HG02938 (cell line): ENCODE data around the gene CYP24A1.
"Not testable (repeated sequence)": the region's sequence is repeated elsewhere in the genome, so short reads cannot be mapped to it uniquely, and the experiment has no call there.

Experiments
- ATAC-seq: cut with Tn5 transposase; IDR thresholded peaks from one replicate; pipeline ENCODE4 v1.9.1; 2021; ENCODE audit warnings: mild to moderate bottlenecking, moderate library complexity; ENCODE audit not compliant: unreplicated experiment

Gene CYP24A1

GRCh38 chr20:54137115-54137514, 36.7 kb downstream of the CYP24A1 start:
- no peak for ATAC-seq

- ATAC-seq: no peak
Measured at GRCh38 chr20:54134445-54135220, 39.2 kb downstream of the CYP24A1 start.

DNA sequence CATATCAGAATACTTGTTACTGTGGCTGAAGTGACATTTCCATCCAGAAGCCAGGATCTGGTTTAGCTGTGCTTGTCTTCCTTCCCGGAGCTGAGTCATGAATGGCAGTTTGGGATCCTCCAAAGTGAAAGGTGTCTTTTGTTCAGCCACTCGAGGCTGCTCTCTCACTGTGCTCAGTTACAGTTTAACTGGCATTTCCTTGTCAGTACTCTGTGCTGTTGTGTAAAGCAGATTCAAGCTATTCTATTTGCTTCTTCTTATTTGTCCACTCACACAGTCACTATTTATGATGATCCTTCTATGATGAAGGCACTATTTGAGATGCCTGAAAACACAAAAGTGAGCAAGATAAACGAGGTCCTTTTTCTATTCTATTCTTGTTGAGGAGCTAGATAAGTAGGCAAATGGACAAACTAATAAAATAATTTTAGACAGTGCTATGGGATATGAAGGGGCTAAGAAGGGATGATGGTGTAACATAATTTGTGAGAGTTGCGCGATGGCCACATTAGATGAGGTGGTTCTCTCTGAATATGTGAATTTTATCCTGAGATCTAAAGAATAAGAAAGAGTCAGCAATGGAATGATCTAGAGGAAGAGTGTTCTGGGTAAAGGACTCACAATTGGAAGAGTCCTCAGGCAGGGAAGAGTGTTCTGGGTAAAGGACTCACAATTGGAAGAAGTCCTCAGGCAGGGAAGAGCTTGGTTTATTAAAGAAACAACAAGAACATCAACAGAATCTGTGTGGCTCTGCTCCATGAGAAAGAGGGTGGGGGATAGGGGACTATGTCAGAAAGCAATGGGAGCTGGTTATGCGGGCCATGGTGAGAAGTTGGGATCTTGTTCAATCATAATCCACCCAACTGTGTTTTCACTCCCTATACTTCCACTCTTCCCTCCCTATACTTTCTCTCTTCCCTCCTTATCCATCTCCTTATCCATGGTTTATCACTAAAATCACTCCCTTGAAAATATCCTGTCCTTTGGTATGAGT, 40.1 kb downstream of the CYP24A1 start:
- no peak for ATAC-seq

DNA sequence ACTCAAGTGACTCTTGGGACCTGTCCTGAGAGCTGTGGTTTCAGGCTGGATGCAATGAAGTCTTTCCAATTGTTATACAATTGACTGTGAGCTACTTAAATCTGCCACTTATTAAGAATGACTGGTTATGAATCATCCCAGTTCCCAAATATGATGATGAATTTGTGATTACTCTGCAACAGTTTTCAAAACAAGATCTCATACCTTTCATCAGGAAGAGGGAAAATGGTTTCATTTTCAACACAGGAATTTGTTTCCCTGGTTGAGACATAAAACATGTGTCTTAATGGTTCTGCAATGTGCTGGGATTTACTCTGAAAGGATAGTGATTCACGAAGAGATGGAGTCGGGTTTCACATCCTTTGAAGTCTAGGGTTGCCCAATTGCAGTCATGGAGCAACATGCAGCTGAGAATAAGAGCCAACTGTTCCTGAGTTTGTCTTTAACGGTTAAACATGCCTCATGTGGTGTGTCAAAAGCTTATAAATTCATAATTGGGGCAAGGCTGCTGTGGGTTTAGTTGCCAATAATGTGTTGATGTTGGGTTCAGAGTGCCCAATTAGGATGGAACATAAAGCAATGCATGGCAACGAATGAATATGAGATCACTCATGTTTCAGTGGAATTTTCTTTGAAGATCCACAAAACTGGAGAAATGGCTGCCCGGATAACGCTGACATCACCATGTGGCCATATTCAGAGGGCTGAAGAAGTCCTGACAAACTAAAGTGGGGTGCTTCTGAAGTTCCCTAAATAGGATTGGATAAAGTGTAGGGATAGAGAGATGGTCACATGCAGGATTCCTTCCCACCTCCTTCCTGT, 41.0 kb downstream of the CYP24A1 start:
- no peak for ATAC-seq

GRCh38 chr20:54131675-54132611, 41.8 kb downstream of the CYP24A1 start:
- ATAC-seq: no peak

DNA sequence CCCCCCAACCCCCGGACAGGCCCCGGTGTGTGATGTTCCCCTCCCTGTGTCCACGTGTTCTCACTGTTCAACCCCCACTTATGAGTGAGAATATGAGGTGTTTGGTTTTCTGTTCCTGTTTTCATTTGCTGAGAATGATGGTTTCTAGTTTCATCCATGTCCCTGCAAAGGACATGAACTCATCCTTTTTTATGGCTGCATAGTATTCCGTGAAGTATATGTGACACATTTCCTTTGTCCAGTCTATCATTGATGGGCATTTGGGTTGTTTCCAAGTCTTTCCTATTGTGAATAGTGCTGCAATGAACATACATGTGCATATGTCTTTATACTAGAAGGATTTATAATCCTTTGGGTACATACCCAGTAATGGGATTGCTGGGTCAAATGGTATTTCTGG, 42.7 kb downstream of the CYP24A1 start:
- not testable (repeated sequence) for ATAC-seq

DNA sequence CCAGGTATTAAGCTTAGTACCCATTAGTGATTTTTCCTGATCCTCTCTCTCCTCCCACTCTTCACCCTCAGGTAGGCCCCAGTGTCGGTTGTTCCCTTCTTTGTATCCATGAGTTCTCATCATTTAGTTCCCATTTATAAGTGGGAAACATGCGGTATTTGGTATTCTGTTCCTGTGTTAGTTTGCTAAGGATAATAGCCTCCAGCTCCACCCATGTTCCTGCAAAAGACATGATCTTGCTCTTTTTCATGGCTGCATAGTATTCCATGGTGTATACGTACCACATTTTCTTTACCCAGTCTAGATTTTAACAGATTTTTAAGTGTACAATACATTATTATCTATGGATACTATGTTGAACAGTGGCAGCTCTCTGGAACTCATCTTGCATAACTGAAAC, 44.4 kb downstream of the CYP24A1 start:
- no peak for ATAC-seq

- ATAC-seq: no peak
Measured at GRCh38 chr20:54127855-54128574, 45.8 kb downstream of the CYP24A1 start.

DNA sequence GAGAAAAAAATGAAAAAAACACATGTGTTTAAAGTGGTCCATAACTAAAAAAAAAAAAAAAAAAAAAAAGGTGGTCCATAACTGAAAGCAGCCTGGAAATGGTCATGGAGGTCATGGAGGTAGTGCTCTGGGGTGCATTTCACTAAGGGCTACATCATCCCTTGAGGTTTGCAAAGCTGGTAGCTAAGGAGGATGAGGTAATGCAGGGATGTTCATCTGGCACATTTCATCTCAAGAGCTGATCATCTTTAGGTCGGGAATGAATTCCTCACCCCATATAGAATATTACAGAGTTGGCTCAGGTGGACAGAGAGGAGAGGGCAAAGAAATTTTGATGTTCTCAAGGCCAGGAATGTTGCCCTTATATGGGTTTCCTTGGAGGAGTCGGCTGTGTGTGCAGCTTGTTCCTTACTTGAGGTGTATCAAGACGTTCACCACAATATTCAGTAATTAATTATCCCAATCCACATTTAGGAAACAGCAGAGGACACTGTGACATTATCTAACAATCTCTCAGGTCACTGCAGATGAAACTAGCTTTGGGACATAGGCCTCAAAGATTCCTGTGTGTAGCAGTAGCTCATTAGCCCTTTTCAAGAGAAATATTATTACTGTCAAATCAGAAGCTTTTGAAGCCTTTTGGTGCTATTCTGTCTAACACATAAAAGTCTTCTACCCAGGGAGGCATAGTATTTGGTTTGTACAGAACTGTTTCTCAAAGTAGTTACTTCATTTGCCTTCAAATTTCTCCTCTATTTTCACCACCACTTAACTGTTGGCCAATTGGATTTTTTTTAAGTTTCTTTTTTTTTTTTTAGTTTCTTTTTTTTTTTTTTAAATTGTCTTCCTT, 46.8 kb downstream of the CYP24A1 start:
- no peak for ATAC-seq

- not testable (repeated sequence) for ATAC-seq
Measured at GRCh38 chr20:54126328-54126727, 47.5 kb downstream of the CYP24A1 start.

DNA sequence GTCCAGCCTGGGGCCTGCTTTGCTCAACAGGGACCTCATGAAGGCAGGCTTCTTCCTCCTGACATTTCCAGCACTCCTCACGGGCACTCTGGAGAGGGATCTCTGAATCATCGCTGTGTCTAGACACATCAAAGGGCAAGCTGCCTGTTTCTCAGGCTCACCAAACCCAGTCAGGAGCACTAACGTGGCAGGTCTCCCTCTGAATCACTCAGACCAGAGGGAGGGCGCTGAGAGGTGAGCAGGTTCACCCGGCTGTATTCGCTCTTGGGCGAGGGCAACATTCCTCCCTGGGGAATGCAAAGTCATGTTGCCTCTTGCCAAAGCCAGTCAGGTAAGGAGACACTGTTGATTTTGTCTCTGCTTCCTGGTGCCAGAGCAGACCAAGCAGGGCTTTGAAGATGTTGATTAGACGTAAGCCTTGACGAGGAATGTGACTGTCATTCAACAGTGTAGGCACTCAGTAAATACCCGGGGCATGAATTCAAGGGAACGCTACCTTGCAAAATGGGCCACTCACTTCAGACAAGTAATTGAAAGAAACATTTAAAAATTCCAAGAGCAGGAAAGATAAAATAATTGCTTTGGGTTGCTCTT, 50.1 kb downstream of the CYP24A1 start:
- ATAC-seq: no peak

DNA sequence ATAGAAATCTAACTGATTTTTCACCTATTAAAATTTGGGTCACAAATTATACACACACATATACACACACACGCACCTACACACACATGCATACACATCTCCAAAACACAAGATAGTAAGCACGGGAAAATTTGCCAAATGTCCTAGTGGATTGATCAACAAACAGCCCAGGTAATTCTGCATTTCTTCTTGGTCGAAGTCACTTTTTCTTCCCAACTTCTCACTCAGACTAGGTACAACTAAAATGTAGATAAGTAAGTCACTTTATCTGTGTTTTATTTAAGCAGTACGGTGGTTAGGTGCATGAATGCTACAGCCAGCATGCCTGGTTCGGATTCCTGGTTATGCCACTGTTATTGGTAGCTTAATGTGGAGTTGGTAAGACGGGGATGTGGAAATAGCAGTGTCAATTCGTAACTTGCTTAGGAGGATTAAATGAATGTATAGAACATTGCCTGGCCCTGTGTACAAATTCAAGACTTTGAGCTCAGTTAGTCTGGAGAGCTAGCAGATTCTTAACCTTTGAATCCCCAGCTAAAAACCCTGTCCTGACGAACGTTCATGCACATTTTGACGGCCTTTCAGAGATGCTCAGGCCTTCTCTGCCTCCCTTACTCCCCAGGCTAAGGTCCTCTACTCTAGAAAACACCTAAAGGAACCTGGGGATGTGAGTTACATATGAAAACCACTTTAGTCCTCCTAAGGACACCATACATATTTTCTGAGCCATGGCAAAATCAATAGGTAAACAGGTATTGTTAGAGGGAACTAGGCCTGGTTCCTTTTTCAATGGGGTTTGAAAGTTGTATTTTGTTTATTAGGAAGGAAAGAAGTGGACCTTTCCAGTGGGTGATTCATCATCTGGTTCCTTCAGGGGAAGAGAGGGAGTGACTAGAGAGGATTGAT, 50.9 kb downstream of the CYP24A1 start:
- no peak for ATAC-seq

DNA sequence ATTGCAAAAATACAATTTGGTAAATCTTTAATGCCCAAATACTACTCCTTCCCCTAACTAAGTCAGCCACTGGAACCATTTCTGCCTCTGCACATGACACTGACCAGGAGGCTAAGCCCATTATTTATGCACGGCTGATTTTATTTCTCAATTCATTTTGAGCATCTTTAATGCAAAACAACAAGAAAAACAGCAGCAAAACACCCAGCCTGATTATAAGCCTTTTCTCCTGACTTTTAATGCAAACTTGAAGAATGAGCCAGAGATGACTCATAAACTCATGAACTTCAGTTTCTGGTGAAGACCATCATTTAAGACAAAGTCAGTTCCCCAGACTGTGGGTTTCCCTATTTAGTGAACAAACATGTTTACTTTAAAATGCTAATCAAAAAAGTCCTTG, 51.6 kb downstream of the CYP24A1 start:
- no peak for ATAC-seq

GRCh38 chr20:54119744-54120143, 54.0 kb downstream of the CYP24A1 start:
- no peak for ATAC-seq

- no peak for ATAC-seq
Measured at GRCh38 chr20:54118220-54119001, 55.4 kb downstream of the CYP24A1 start.
